ENCODE data around the gene STRN3.
"Not testable (repeated sequence)": the region's sequence is repeated elsewhere in the genome, so short reads cannot be mapped to it uniquely, and the experiment has no call there.

STRN3 gene

GRCh38 chr14:31026077-31026449, at the start of gene STRN3:
STRN3 (minus strand) TSS chr14:31026379; CDS start chr14:31026185, 194 bp downstream.
- DNase-seq = no peak

GRCh38 chr14:31075144-31075543, 49.0 kb upstream of the STRN3 start:
- no peak for DNase-seq

- DNase-seq = no peak
These were observed 45.0 kb upstream of the STRN3 start for GRCh38 chr14:31071151-31071550.

GRCh38 chr14:31070431-31070830, 44.3 kb upstream of the STRN3 start:
- DNase-seq = no peak

- no peak for DNase-seq
These were observed 43.2 kb upstream of the STRN3 start for GRCh38 chr14:31069343-31069742.

GRCh38 chr14:31068235-31068634, 42.1 kb upstream of the STRN3 start:
- no peak for DNase-seq

GRCh38 chr14:31062908-31063307, 36.7 kb upstream of the STRN3 start:
- not testable (repeated sequence) for DNase-seq

- no peak for DNase-seq
These were observed 34.2 kb upstream of the STRN3 start for GRCh38 chr14:31060253-31060875.

- no peak for DNase-seq
These were observed 33.2 kb upstream of the STRN3 start for GRCh38 chr14:31059152-31059924.

- no peak for DNase-seq
These were observed 31.7 kb upstream of the STRN3 start for GRCh38 chr14:31057701-31058364.

- DNase-seq = no peak
These were observed 30.9 kb upstream of the STRN3 start for GRCh38 chr14:31057035-31057434.

- not testable (repeated sequence) for DNase-seq
These were observed 26.9 kb upstream of the STRN3 start for GRCh38 chr14:31052905-31053586.

- no peak for DNase-seq
These were observed 25.3 kb upstream of the STRN3 start for GRCh38 chr14:31051511-31051910.

- no peak for DNase-seq
These were observed 24.8 kb upstream of the STRN3 start for GRCh38 chr14:31051023-31051422.

- no peak for DNase-seq
These were observed 21.3 kb upstream of the STRN3 start for GRCh38 chr14:31047503-31047902.

GRCh38 chr14:31045501-31046080, 19.4 kb upstream of the STRN3 start:
- no peak for DNase-seq

GRCh38 chr14:31043379-31043778, 17.2 kb upstream of the STRN3 start:
- no peak for DNase-seq

- not testable (repeated sequence) for DNase-seq
These were observed 16.7 kb upstream of the STRN3 start for GRCh38 chr14:31042893-31043292.

- DNase-seq = no peak
These were observed 16.1 kb upstream of the STRN3 start for GRCh38 chr14:31042300-31042699.

GRCh38 chr14:31038521-31039166, 12.5 kb upstream of the STRN3 start:
- DNase-seq = no peak

- DNase-seq = no peak
These were observed 11.6 kb upstream of the STRN3 start for GRCh38 chr14:31037709-31038221.

GRCh38 chr14:31036552-31036951, 10.4 kb upstream of the STRN3 start:
- DNase-seq = no peak

All from SHP77 (cell line).